ENCODE results near the gene GALNT18. TPM values are rescaled to one million over a fixed set of nuclear protein-coding genes. Genes with fewer than 3 reads are reported as not detected.

Gene GALNT18
- total and polyA plus RNA-seq, 2 of the 4 experiments (the other 2 are of a cell fraction) = 9.5 to 11.3 TPM

DNA sequence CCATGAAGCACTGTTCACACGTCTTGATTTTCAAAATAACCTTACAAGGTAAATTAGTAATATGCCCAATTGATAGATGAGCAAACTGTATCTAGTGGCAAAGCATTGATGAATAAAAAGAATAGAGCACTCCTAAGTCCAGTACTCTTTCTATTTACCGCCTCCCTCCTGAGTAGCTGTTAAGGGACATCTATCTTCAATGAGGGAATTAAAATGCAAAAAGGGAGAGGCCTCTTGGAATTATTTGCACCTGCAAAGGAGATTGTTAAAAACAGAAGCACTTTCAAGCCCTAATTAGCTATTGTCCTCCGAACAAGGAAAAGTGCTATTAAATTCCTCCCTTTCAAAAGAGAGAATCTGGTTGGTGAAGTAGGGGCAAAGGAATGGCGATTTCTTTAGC lies 6.8 kb upstream of the GALNT18 start:
- Histone ChIP-seq H3K14ac (replicated peaks; ENCODE audit: low read depth, low read length) (no peak overlapping the region), H4K91ac (ENCODE audit: insufficient read depth, low read depth, low read length) (no peak overlapping the region), H3K4me1 (ENCODE audit: control insufficient read depth, insufficient read depth, low read length) (no peaks in the 10 kb centered on the region), H2AFZ (replicated peaks; ENCODE audit: low read length, poor library complexity) (no peak overlapping the region), H2BK120ac (ENCODE audit: low read depth, low read length) (no peak overlapping the region), H2AK9ac (replicated peaks; ENCODE audit: low read depth, low read length, poor library complexity) (no peak overlapping the region), H3K4me2 (ENCODE audit: low read depth, low read length) (no peak overlapping the region), H3K56ac (ENCODE audit: extremely low read depth, insufficient read depth, low read length) (no peak overlapping the region; the same call in 1 of the 2 replicates), H3K18ac (ENCODE audit: low read depth, low read length) (no peak overlapping the region), H3K9me1 (ENCODE audit: insufficient read depth, low read length) (no peaks in the 10 kb centered on the region), H3K4me3 (ENCODE audit: insufficient read depth, low read depth, low read length) (no peak overlapping the region), H4K5ac (ENCODE audit: low read depth, low read length) (no peak overlapping the region), H2BK20ac (ENCODE audit: low read depth, low read length) (no peak overlapping the region), H3K9ac (ENCODE audit: low read depth, low read length) (no peak overlapping the region), H3K36me3 (ENCODE audit: control insufficient read depth, insufficient read depth, low read length) (no peaks in the 10 kb centered on the region), H2BK15ac (ENCODE audit: low read depth, low read length) (no peak overlapping the region), H2BK5ac (ENCODE audit: low read depth, low read length, poor library complexity, severe bottlenecking) (no peak overlapping the region), H2AK5ac (ENCODE audit: low read depth, low read length) (no peak overlapping the region), H3K4ac (ENCODE audit: low read depth, low read length) (no peak overlapping the region), H3K27me3 (ENCODE audit: control insufficient read depth, insufficient read depth, low read length) (peaks cover 30% of the 10 kb centered on the region), H3K79me1 (ENCODE audit: low read depth in 1 of 2, low read length in 2 of 2) (no peaks in the 10 kb centered on the region), H4K8ac (ENCODE audit: low read depth in 2 of 2, low read length in 2 of 2) (no peak overlapping the region), H3K23ac (ENCODE audit: low read depth, low read length) (no peak overlapping the region), H4K20me1 (ENCODE audit: insufficient read depth, low read length) (no peaks in the 10 kb centered on the region), H3K9me3 (ENCODE audit: control insufficient read depth, insufficient read depth, low read length) (no peaks in the 10 kb centered on the region; the same call in 1 of the 2 replicates), H3K27ac (ENCODE audit: insufficient read depth, low read length) (no peak overlapping the region)
- BruUV-seq (replicated peaks) = no TSS peak
- TF ChIP-seq SMC3 (IDR thresholded peaks at IDR 0.05; ENCODE audit: low read depth, low read length) (no peak), MAZ (IDR thresholded peaks at IDR 0.05; ENCODE audit: borderline replicate concordance, low read depth, low read length) (no peak), FOS (IDR thresholded peaks at IDR 0.05; ENCODE audit: low read depth, low read length) (no peak), NFE2L2 (IDR thresholded peaks at IDR 0.05; ENCODE audit: low read depth, low read length) (no peak), MXI1 (IDR thresholded peaks at IDR 0.05; ENCODE audit: borderline replicate concordance, low read depth, low read length) (no peak), CTCF (conservative IDR thresholded peaks at IDR 0.05; ENCODE audit: low read depth, low read length) (no peak), USF2 (IDR thresholded peaks at IDR 0.05; ENCODE audit: low read depth, low read length) (no peak), CHD1 (IDR thresholded peaks at IDR 0.05; ENCODE audit: low read depth, low read length) (no peak), RFX5 (IDR thresholded peaks at IDR 0.05; ENCODE audit: low read depth, low read length) (no peak), POLR2A (IDR thresholded peaks at IDR 0.05; ENCODE audit: low read depth, low read length) (no peak), RCOR1 (IDR thresholded peaks at IDR 0.05; ENCODE audit: insufficient replicate concordance, low read length) (no peak), CEBPB (IDR thresholded peaks at IDR 0.05; ENCODE audit: low read depth, low read length) (no peak)
- in situ Hi-C loops (cut with MboI; ENCODE audit: low sequenced_read_pairs) = no loop called here
- no peak for DNase-seq
- WGBS, 2 experiments (ENCODE audit: extremely low coverage in 2 of 2, insufficient read length in 1 of 2) = no CpG with 5 or more reads among the region's 4 CpGs
- POLR2A ChIA-PET (ENCODE audit: unreplicated experiment) = no interaction called here
- dilution Hi-C loops (cut with HindIII; ENCODE audit: low sequenced_read_pairs, unreplicated experiment) = no loop called here
- CTCF ChIA-PET = no interaction called here
- intact Hi-C loops (cut with micrococcal nuclease) = loop anchor here (10.0 kb wide), 1 partner anchor 224 kb away; no protein-coding TSS in a partner anchor
- no peak for ATAC-seq (ENCODE audit: low read depth)

Data from IMR-90 (cell line).